ENCODE measurements around the gene HOXC6. TPM values are rescaled to one million over a fixed set of nuclear protein-coding genes. Genes with fewer than 3 reads are reported as not detected.
"Not testable (repeated sequence)": the region's sequence is repeated elsewhere in the genome, so short reads cannot be mapped to it uniquely, and the experiment has no call there.

Gene HOXC6
- total RNA-seq, 6 experiments from 2014 or later, result 0.12 to 2.1 (median 1.6) TPM

GRCh38 chr12:54038871-54039414 is 10.7 kb downstream of the HOXC6 start:
- no peak for DNase-seq
- Mint-ChIP-seq H3K4me3 (no peak overlapping the region), H3K27me3 (ENCODE audit: insufficient read depth) (peaks cover 73% of the 10 kb centered on the region), H3K9me3 (no peaks in the 10 kb centered on the region), H3K27ac (no peak overlapping the region), H3K36me3 (ENCODE audit: low read depth) (no peaks in the 10 kb centered on the region), H3K4me1 (ENCODE audit: low read depth) (no peaks in the 10 kb centered on the region)
- TF ChIP-seq CTCF (IDR thresholded peaks at IDR 0.05), result no peak

- Mint-ChIP-seq H3K9me3 (no peaks in the 10 kb centered on the region), H3K27ac (no peak overlapping the region), H3K36me3 (ENCODE audit: low read depth) (no peaks in the 10 kb centered on the region), H3K27me3 (ENCODE audit: insufficient read depth) (peaks cover 75% of the 10 kb centered on the region), H3K4me3 (no peak overlapping the region), H3K4me1 (ENCODE audit: low read depth) (no peaks in the 10 kb centered on the region)
- DNase-seq, result no peak
- TF ChIP-seq CTCF (IDR thresholded peaks at IDR 0.05), result no peak
These were observed 11.3 kb downstream of the HOXC6 start for GRCh38 chr12:54039417-54040147.

GRCh38 chr12:54040148-54040494 is 11.9 kb downstream of the HOXC6 start:
- TF ChIP-seq CTCF (IDR thresholded peaks at IDR 0.05), result no peak
- no peaks in the 10 kb centered on the region for H3K9me3 Mint-ChIP-seq
- no peak overlapping the region for H3K4me3 Mint-ChIP-seq
- no peak for DNase-seq
- H3K27ac Mint-ChIP-seq, result no peak overlapping the region
- H3K27me3 Mint-ChIP-seq (ENCODE audit: insufficient read depth), result peaks cover 75% of the 10 kb centered on the region
- H3K36me3 Mint-ChIP-seq (ENCODE audit: low read depth), result no peaks in the 10 kb centered on the region
- no peaks in the 10 kb centered on the region for H3K4me1 Mint-ChIP-seq (ENCODE audit: low read depth)

- Mint-ChIP-seq H3K36me3 (ENCODE audit: low read depth) (no peaks in the 10 kb centered on the region), H3K4me3 (no peak overlapping the region), H3K4me1 (ENCODE audit: low read depth) (no peaks in the 10 kb centered on the region), H3K27me3 (ENCODE audit: insufficient read depth) (peaks cover 76% of the 10 kb centered on the region), H3K27ac (no peak overlapping the region), H3K9me3 (no peaks in the 10 kb centered on the region)
- no peak for TF ChIP-seq CTCF (IDR thresholded peaks at IDR 0.05)
- DNase-seq, result no peak
These were observed 12.4 kb downstream of the HOXC6 start for GRCh38 chr12:54040648-54041047.

- DNase-seq, result no peak
- Mint-ChIP-seq H3K4me1 (ENCODE audit: low read depth) (no peaks in the 10 kb centered on the region), H3K27ac (no peak overlapping the region), H3K36me3 (ENCODE audit: low read depth) (no peaks in the 10 kb centered on the region), H3K27me3 (ENCODE audit: insufficient read depth) (peaks cover 75% of the 10 kb centered on the region), H3K9me3 (no peaks in the 10 kb centered on the region), H3K4me3 (no peak overlapping the region)
- TF ChIP-seq CTCF (IDR thresholded peaks at IDR 0.05), result no peak
These were observed 13.0 kb downstream of the HOXC6 start for GRCh38 chr12:54041097-54041690.

- H3K27ac Mint-ChIP-seq; H3K4me1 Mint-ChIP-seq (ENCODE audit: low read depth); H3K36me3 Mint-ChIP-seq (ENCODE audit: low read depth); H3K9me3 Mint-ChIP-seq; DNase-seq; H3K4me3 Mint-ChIP-seq: not testable (repeated sequence)
- peaks cover 81% of the 10 kb centered on the region for H3K27me3 Mint-ChIP-seq (ENCODE audit: insufficient read depth)
These were observed 13.8 kb downstream of the HOXC6 start for GRCh38 chr12:54042033-54042432.
